Measurements from ENCODE around the gene OR2A5.
"Not testable (repeated sequence)": the region's sequence is repeated elsewhere in the genome, so short reads cannot be mapped to it uniquely, and the experiment has no call there.

The OR2A5 gene

GRCh38 chr7:144050884-144051283 is 2.1 kb downstream of the OR2A5 start:
- POLR2A ChIA-PET; H3K4me3 ChIP-seq (ENCODE audit: control insufficient read depth in 1 of 7, extremely low read depth in 1 of 7, insufficient read depth in 4 of 7, low read depth in 2 of 7, low read length in 6 of 7); H3K27me3 ChIP-seq (replicated peaks in 2 of 5; ENCODE audit: control insufficient read depth in 4 of 5, insufficient read depth in 5 of 5, low read length in 4 of 5); H3K4me1 ChIP-seq (ENCODE audit: control extremely low read depth in 1 of 4, control insufficient read depth in 4 of 4, insufficient read depth in 4 of 4, low read length in 3 of 4); H3K9me3 ChIP-seq (ENCODE audit: control extremely low read depth in 1 of 5, control insufficient read depth in 4 of 5, insufficient read depth in 2 of 5, low read depth in 1 of 5, low read length in 4 of 5); DNase-seq; H3K36me3 ChIP-seq (ENCODE audit: control insufficient read depth in 4 of 4, insufficient read depth in 4 of 4, low read length in 3 of 4); CTCF ChIA-PET; H3K27ac ChIP-seq (ENCODE audit: insufficient read depth in 1 of 2, low read depth in 1 of 2, low read length in 2 of 2, poor library complexity in 1 of 2, severe bottlenecking in 2 of 2): not testable (repeated sequence)
- 98% methylated on average over 8 of the region's 8 CpGs for WGBS (ENCODE audit: insufficient coverage)

- CTCF ChIA-PET: no interaction called here
- no peak overlapping the region for H3K27ac ChIP-seq (ENCODE audit: insufficient read depth in 1 of 2, low read depth in 1 of 2, low read length in 2 of 2, poor library complexity in 1 of 2, severe bottlenecking in 2 of 2)
Measured at GRCh38 chr7:144057954-144058353, 9.2 kb downstream of the OR2A5 start.

DNA sequence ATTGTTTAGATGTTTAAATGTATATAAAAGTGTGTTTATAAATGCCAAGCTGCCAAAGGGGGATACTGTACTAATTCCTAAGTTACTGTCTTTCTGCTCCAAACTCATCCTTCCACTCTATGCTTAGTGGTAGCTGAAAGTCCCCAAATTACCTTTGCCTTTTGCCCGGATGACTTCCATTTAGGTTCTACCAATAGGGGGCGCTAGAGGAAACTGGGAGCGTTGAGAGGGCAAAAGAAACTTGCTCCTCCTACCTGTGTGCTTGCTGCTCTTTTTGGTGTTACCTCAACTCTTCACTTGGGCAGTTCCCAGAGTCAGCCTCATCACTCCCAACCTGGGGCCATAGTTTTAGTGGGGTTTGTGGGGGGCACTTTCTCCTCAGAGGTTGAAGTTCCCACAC is 15.0 kb downstream of the OR2A5 start:
- WGBS (ENCODE audit: insufficient coverage): 60% methylated on average over 2 of the region's 3 CpGs
- Histone ChIP-seq H3K36me3 (ENCODE audit: control insufficient read depth in 4 of 4, insufficient read depth in 4 of 4, low read length in 3 of 4) (no peaks in the 10 kb centered on the region), H3K4me3 (ENCODE audit: control insufficient read depth in 1 of 7, extremely low read depth in 1 of 7, insufficient read depth in 4 of 7, low read depth in 2 of 7, low read length in 6 of 7) (no peak overlapping the region), H3K9me3 (ENCODE audit: control extremely low read depth in 1 of 5, control insufficient read depth in 4 of 5, insufficient read depth in 2 of 5, low read depth in 1 of 5, low read length in 4 of 5) (peaks cover 0 to 2% (median 0%) of the 10 kb centered on the region in 5 experiments), H3K27ac (ENCODE audit: insufficient read depth in 1 of 2, low read depth in 1 of 2, low read length in 2 of 2, poor library complexity in 1 of 2, severe bottlenecking in 2 of 2) (no peak overlapping the region), H3K4me1 (ENCODE audit: control extremely low read depth in 1 of 4, control insufficient read depth in 4 of 4, insufficient read depth in 4 of 4, low read length in 3 of 4) (no peaks in the 10 kb centered on the region), H3K27me3 (replicated peaks in 2 of 5; ENCODE audit: control insufficient read depth in 4 of 5, insufficient read depth in 5 of 5, low read length in 4 of 5) (no peaks in the 10 kb centered on the region)
- ChIA-PET POLR2A (no interaction called here), CTCF (no interaction called here)
- DNase-seq: no peak

More at GRCh38 chr7:144057954-144058353, 9.2 kb downstream of the OR2A5 start:
- no peak for DNase-seq
- H3K36me3 ChIP-seq (ENCODE audit: control insufficient read depth in 4 of 4, insufficient read depth in 4 of 4, low read length in 3 of 4): no peaks in the 10 kb centered on the region
- POLR2A ChIA-PET: interaction anchor here (0.5 kb wide), 1 partner anchor 168 kb away, joined by 3 read pairs; no protein-coding TSS in a partner anchor
- WGBS (ENCODE audit: insufficient coverage): 94% methylated on average over 1 of the region's 3 CpGs
- H3K4me1 ChIP-seq (ENCODE audit: control extremely low read depth in 1 of 4, control insufficient read depth in 4 of 4, insufficient read depth in 4 of 4, low read length in 3 of 4): no peaks in the 10 kb centered on the region
- peaks cover 0 to 5% (median 0%) of the 10 kb centered on the region in 5 experiments for H3K9me3 ChIP-seq (ENCODE audit: control extremely low read depth in 1 of 5, control insufficient read depth in 4 of 5, insufficient read depth in 2 of 5, low read depth in 1 of 5, low read length in 4 of 5)
- H3K27me3 ChIP-seq (replicated peaks in 2 of 5; ENCODE audit: control insufficient read depth in 4 of 5, insufficient read depth in 5 of 5, low read length in 4 of 5): no peaks in the 10 kb centered on the region
- H3K4me3 ChIP-seq (ENCODE audit: control insufficient read depth in 1 of 7, extremely low read depth in 1 of 7, insufficient read depth in 4 of 7, low read depth in 2 of 7, low read length in 6 of 7): no peak overlapping the region

DNA sequence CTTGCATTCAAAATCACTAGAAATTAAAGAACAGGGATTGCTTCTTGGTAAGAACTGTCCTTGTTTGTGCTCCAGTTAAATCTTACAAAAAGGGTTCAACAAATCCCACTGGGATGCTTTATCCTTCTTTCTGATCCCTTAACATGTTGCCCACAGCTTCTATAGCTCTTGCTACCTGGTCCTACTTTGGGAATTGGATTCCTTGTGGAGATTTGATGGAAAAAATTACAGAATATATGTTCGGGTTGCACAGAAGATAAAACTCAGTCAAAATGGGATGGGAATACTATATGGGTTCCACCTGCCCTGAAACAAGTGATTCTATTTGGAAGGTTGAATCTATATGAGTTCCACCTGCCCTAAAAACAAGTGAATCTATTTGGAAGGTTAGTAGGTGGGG is 20.8 kb downstream of the OR2A5 start, which contains the start of gene OR2A25:
Gene OR2A25 (plus strand): TSS at position 301 of the 400 bp plus-strand sequence. CDS start 4,409 bp downstream, outside the sequence.
- Histone ChIP-seq H3K27me3 (replicated peaks in 2 of 5; ENCODE audit: control insufficient read depth in 4 of 5, insufficient read depth in 5 of 5, low read length in 4 of 5) (no peaks in the 10 kb centered on the region), H3K9me3 (ENCODE audit: control extremely low read depth in 1 of 5, control insufficient read depth in 4 of 5, insufficient read depth in 2 of 5, low read depth in 1 of 5, low read length in 4 of 5) (no peaks in the 10 kb centered on the region), H3K36me3 (ENCODE audit: control insufficient read depth in 4 of 4, insufficient read depth in 4 of 4, low read length in 3 of 4) (no peaks in the 10 kb centered on the region), H3K4me3 (ENCODE audit: control insufficient read depth in 1 of 7, extremely low read depth in 1 of 7, insufficient read depth in 4 of 7, low read depth in 2 of 7, low read length in 6 of 7) (no peak within 1 kb of the TSS), H3K27ac (ENCODE audit: insufficient read depth in 1 of 2, low read depth in 1 of 2, low read length in 2 of 2, poor library complexity in 1 of 2, severe bottlenecking in 2 of 2) (no peak within 1 kb of the TSS), H3K4me1 (ENCODE audit: control extremely low read depth in 1 of 4, control insufficient read depth in 4 of 4, insufficient read depth in 4 of 4, low read length in 3 of 4) (no peaks in the 10 kb centered on the region)
- ChIA-PET POLR2A (no interaction called here), CTCF (interaction anchor here (1.1 to 1.2 kb wide), 2 partner anchors 15 to 58 kb away, joined by 3 read pairs; no protein-coding TSS in a partner anchor)
- no peak for DNase-seq
- WGBS (ENCODE audit: insufficient coverage): 91% methylated on average over 1 of the region's 1 CpG

DNA sequence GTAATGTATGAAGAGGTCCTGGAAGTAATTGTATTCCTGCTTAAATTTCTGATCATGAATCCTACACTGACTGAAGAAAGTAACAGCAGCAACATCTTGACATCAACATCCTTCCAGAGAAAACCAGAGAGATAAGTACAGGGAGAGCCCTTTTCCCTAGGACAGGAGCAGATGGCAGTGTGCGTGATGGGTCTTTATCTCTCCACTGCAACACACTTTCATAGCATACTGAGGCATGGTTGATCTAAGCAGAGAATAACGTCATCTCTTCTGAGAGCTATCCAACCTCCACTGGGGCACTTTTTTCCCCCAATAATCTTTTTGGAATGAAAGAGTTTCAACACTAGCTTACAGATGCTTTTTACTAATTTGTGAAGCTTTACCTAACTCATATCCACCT is 21.2 kb downstream of the OR2A5 start:
- H3K4me3 ChIP-seq (ENCODE audit: control insufficient read depth in 1 of 7, extremely low read depth in 1 of 7, insufficient read depth in 4 of 7, low read depth in 2 of 7, low read length in 6 of 7): no peak overlapping the region
- 100% methylated on average over 1 of the region's 2 CpGs for WGBS (ENCODE audit: insufficient coverage)
- CTCF ChIA-PET: interaction anchor here (1.2 kb wide), 1 partner anchor 58 kb away, joined by 3 read pairs; no protein-coding TSS in a partner anchor
- POLR2A ChIA-PET: no interaction called here
- H3K4me1 ChIP-seq (ENCODE audit: control extremely low read depth in 1 of 4, control insufficient read depth in 4 of 4, insufficient read depth in 4 of 4, low read length in 3 of 4): no peaks in the 10 kb centered on the region
- H3K9me3 ChIP-seq (ENCODE audit: control extremely low read depth in 1 of 5, control insufficient read depth in 4 of 5, insufficient read depth in 2 of 5, low read depth in 1 of 5, low read length in 4 of 5): no peaks in the 10 kb centered on the region
- no peaks in the 10 kb centered on the region for H3K27me3 ChIP-seq (replicated peaks in 2 of 5; ENCODE audit: control insufficient read depth in 4 of 5, insufficient read depth in 5 of 5, low read length in 4 of 5)
- H3K36me3 ChIP-seq (ENCODE audit: control insufficient read depth in 4 of 4, insufficient read depth in 4 of 4, low read length in 3 of 4): no peaks in the 10 kb centered on the region
- DNase-seq: no peak
- H3K27ac ChIP-seq (ENCODE audit: insufficient read depth in 1 of 2, low read depth in 1 of 2, low read length in 2 of 2, poor library complexity in 1 of 2, severe bottlenecking in 2 of 2): no peak overlapping the region

DNA sequence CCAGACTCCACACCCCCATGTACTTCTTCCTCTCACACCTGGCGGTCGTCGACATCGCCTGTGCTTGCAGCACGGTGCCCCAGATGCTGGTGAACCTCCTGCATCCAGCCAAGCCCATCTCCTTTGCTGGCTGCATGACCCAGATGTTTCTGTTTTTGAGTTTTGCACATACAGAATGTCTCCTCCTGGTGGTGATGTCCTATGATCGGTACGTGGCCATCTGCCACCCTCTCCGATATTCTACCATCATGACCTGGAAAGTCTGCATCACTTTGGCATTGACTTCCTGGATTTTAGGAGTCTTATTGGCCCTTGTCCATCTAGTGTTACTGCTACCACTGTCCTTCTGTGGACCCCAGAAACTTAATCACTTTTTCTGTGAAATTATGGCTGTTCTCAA is 25.6 kb downstream of the OR2A5 start:
- H3K9me3 ChIP-seq (ENCODE audit: control extremely low read depth in 1 of 5, control insufficient read depth in 4 of 5, insufficient read depth in 2 of 5, low read depth in 1 of 5, low read length in 4 of 5): no peaks in the 10 kb centered on the region
- WGBS (ENCODE audit: insufficient coverage): 96% methylated on average over 7 of the region's 8 CpGs
- H3K27me3 ChIP-seq (replicated peaks in 2 of 5; ENCODE audit: control insufficient read depth in 4 of 5, insufficient read depth in 5 of 5, low read length in 4 of 5): no peaks in the 10 kb centered on the region
- no peaks in the 10 kb centered on the region for H3K4me1 ChIP-seq (ENCODE audit: control extremely low read depth in 1 of 4, control insufficient read depth in 4 of 4, insufficient read depth in 4 of 4, low read length in 3 of 4)
- CTCF ChIA-PET: no interaction called here
- no peaks in the 10 kb centered on the region for H3K36me3 ChIP-seq (ENCODE audit: control insufficient read depth in 4 of 4, insufficient read depth in 4 of 4, low read length in 3 of 4)
- H3K4me3 ChIP-seq (ENCODE audit: control insufficient read depth in 1 of 7, extremely low read depth in 1 of 7, insufficient read depth in 4 of 7, low read depth in 2 of 7, low read length in 6 of 7): no peak overlapping the region
- H3K27ac ChIP-seq (ENCODE audit: insufficient read depth in 1 of 2, low read depth in 1 of 2, low read length in 2 of 2, poor library complexity in 1 of 2, severe bottlenecking in 2 of 2): no peak overlapping the region
- POLR2A ChIA-PET: no interaction called here
- DNase-seq: no peak

DNA sequence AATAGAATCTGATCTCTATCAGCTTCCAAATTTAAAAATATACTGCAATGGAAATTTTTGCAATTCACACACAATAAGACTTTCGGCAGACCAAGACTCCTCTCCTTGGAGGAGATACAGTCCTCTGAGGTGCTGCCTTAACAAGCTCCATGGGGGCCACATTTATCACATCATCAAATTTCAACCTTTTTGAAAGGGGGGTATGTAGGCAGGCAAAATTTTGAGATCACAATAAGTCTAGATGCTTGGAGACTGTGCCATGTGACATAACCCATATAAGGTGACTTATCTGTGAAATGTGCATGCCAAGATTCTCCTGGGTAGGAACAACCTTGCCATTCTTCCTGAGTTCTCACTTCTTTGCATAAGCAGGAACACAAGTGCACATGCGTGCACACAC is 37.2 kb downstream of the OR2A5 start, which contains the start of gene OR2A12:
Gene OR2A12 (plus strand): TSS at position 301 of the 400 bp plus-strand sequence. CDS start 8,830 bp downstream, outside the sequence.
- DNase-seq: no peak
- no peaks in the 10 kb centered on the region for H3K4me1 ChIP-seq (ENCODE audit: control extremely low read depth in 1 of 4, control insufficient read depth in 4 of 4, insufficient read depth in 4 of 4, low read length in 3 of 4)
- POLR2A ChIA-PET: no interaction called here
- H3K27me3 ChIP-seq (replicated peaks in 2 of 5; ENCODE audit: control insufficient read depth in 4 of 5, insufficient read depth in 5 of 5, low read length in 4 of 5): no peaks in the 10 kb centered on the region
- H3K9me3 ChIP-seq (ENCODE audit: control extremely low read depth in 1 of 5, control insufficient read depth in 4 of 5, insufficient read depth in 2 of 5, low read depth in 1 of 5, low read length in 4 of 5): no peaks in the 10 kb centered on the region
- WGBS (ENCODE audit: insufficient coverage): no CpG with 5 or more reads among the region's 2 CpGs
- CTCF ChIA-PET: no interaction called here
- H3K4me3 ChIP-seq (ENCODE audit: control insufficient read depth in 1 of 7, extremely low read depth in 1 of 7, insufficient read depth in 4 of 7, low read depth in 2 of 7, low read length in 6 of 7): no peak within 1 kb of the TSS
- H3K27ac ChIP-seq (ENCODE audit: insufficient read depth in 1 of 2, low read depth in 1 of 2, low read length in 2 of 2, poor library complexity in 1 of 2, severe bottlenecking in 2 of 2): no peak within 1 kb of the TSS
- H3K36me3 ChIP-seq (ENCODE audit: control insufficient read depth in 4 of 4, insufficient read depth in 4 of 4, low read length in 3 of 4): no peaks in the 10 kb centered on the region
